B cell (primary cell): ENCODE measurements around the gene GOLGA1.

Experiments used
- CTCF ChIP-seq: fragments of 200-600 bp; IDR thresholded peaks from one replicate; pipeline ENCODE4 v1.8.0; 2022; ENCODE audit warnings: antibody characterized with exemption, mild to moderate bottlenecking
- EZH2 ChIP-seq: IDR thresholded peaks from 2 replicates; pipeline ENCODE4 v1.6.1; 2012; ENCODE audit warnings: borderline replicate concordance, low read depth, mild to moderate bottlenecking, moderate library complexity, low read length; ENCODE audit not compliant: insufficient read depth, poor library complexity, severe bottlenecking

- TF ChIP-seq CTCF (peak; percentile 15), EZH2 (no peak)
These were observed 112.2 kb downstream of the GOLGA1 start for GRCh38 chr9:124828489-124829333.
